Measurements from ENCODE around the gene MASP1.
"Not testable (repeated sequence)": the region's sequence is repeated elsewhere in the genome, so short reads cannot be mapped to it uniquely, and the experiment has no call there.

MASP1 gene

DNA sequence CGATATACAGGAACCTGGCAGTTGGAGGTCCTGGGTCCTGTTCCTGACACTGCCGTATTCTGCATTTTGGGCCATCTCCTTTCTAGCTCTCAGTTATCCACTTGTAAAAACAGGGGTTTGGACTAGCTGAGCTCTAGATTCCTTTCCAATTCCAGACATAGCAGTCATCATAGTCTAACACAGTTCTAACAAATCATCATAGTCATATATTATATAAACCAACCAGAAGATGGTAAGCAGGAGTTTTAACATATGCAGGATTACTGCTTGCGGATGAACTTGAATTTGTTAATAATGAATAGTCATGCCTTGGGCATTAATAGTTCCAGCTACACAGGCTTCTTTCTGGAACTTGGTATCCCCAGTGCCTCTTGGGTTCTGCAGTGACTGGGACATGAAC, 26.6 kb downstream of the MASP1 start:
- no peak for DNase-seq

- no peak for DNase-seq
These were observed 27.5 kb downstream of the MASP1 start for GRCh38 chr3:187264021-187264420.

- DNase-seq, result no peak
These were observed 28.3 kb downstream of the MASP1 start for GRCh38 chr3:187263270-187263669.

GRCh38 chr3:187262360-187262759, 29.2 kb downstream of the MASP1 start:
- no peak for DNase-seq

DNA sequence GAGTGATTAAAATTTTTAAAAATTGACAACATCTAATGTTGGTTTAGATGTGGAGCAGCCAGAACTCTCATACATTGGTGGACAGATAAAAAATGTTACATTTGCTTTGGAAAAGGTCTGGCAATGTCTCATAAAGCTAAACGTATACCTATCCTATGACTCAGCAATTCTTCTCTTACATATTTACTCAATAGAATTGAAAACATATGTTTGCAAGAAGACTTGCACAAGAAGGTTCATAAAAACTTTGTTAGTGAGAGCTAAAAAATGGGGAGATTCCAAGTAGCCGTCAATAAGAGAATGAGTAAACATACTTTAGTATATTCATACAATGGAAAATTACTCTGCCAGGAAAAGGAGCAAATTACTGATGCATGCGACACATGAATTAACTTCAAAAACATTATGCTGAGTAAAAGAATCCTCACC, 30.0 kb downstream of the MASP1 start:
- DNase-seq, result no peak

DNA sequence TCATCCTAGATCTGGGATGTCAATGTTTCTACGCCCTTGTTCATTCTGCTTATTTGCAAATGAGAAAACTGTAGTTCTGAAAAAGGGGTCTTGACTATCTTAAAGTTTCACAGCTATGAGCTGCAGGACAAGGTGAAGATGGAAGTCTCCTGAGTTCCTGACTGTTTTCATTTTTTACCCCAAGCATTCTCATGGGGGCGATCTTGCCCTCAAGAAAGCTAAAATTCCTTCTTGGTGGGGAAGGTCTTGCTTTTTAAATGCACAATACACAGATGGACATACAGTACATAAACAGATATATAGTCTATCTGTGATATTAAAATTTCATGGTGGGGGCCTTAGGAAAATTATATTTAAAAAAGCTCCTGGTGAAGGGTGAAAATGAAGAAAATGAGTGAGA, 32.4 kb downstream of the MASP1 start:
- DNase-seq, result no peak

DNA sequence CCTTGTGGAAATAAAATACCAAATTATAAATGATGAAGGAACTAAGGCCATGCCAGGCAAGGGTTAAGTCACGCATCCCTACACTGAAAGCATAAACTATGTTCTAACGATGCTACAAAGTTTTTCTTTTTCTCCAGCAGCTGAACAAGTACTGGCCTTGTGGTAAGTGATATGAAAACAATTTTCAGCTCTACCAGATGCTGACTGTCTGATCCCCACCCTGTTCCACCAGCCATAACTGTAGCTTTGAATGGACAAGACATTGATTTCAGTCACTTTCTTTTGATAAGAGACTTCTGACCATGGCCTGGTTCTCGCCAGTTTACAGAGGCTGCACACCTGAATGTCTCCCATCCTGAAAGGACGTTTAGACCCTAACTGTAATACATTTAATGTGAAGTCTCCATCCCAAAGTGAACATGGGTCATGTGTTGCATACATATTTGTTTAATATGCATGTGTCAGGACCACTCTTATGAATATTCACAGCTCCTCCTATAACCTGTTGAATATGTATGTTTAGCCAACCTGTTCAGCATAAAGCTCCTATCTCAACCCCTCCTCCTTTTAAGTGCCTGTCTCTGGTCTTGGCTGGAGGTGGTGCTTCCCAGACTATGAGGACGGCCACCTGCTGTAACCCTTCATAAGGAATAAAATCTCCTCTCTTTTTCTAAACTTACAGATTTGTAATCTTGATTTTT, 33.4 kb downstream of the MASP1 start:
- DNase-seq, result no peak

- DNase-seq, result no peak
These were observed 34.1 kb downstream of the MASP1 start for GRCh38 chr3:187257471-187257870.

- DNase-seq, result no peak
These were observed 35.4 kb downstream of the MASP1 start for GRCh38 chr3:187256051-187256616.

DNA sequence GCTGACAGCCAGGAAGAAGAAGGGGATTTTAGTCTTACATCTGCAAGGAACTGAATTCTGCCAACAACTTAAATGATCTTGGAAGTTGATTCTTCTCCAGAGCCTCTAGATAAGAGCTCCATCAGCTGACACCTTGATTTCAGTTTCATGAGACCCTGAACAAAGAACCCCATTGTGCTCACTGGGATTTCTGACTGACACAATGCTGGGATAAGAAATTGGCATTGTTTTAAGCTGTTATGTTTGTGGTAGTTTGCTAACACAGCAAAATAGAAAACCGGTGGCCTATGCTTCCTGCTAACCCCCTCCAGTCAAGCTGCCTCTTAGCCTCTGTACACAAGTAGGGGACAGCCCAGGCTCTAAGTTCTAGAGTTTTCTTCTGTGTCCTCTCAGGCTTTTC, 36.2 kb downstream of the MASP1 start:
- no peak for DNase-seq

GRCh38 chr3:187252311-187252710, 39.2 kb downstream of the MASP1 start:
- DNase-seq, result no peak

DNA sequence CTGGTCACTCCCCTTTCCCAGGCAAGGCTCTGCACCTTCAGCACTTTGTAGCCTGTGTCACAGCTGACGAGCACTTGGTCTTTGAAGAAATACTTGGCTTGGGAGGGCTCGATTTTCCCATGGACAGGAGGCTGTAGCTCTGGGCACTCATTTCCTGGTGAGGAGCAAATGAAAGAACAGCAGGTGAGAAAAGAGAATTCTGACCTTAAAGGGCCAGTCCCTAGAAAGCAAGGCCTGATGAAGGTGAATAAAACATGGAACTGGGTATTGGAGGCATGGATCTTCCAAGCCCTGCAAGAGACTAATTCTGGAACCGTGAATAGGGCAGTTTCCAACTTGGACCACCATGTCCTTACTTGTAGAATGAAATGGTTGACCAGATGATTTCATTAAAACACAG, 39.9 kb downstream of the MASP1 start:
- no peak for DNase-seq

GRCh38 chr3:187247398-187247797, 44.1 kb downstream of the MASP1 start:
- no peak for DNase-seq

DNA sequence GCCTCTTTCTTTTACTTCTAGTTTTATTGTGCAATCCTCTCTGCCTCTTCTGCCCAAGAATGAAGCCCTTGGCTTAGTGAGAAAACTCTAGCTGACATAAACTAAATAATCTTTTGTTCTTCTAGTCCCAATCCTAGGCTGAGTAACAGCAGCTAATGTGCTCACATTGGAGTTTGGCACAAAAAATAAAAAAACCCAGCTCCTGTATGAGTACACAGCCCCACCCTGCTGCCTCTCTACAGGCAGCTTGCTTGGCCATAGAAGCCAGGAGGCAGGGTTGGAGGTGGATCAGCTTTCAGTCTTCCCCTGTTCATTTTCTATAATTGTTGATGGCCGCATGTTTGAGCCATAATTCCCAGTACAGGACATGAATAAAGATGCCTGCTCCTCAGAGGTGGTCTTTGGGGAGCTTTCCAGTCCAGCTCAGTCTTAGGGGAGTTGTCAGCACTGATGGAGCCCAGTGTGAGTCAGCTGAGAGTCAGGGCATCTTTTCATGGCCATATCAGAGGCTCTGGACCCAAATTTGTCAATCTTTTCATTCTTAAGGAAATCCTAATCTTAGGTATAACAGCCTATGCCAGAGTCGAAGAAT, 47.5 kb downstream of the MASP1 start:
- no peak for DNase-seq

GRCh38 chr3:187242900-187243299, 48.6 kb downstream of the MASP1 start:
- DNase-seq, result no peak

- no peak for DNase-seq
These were observed 49.1 kb downstream of the MASP1 start for GRCh38 chr3:187242435-187242834.

- DNase-seq, result not testable (repeated sequence)
These were observed 52.7 kb downstream of the MASP1 start for GRCh38 chr3:187238835-187239234.

DNA sequence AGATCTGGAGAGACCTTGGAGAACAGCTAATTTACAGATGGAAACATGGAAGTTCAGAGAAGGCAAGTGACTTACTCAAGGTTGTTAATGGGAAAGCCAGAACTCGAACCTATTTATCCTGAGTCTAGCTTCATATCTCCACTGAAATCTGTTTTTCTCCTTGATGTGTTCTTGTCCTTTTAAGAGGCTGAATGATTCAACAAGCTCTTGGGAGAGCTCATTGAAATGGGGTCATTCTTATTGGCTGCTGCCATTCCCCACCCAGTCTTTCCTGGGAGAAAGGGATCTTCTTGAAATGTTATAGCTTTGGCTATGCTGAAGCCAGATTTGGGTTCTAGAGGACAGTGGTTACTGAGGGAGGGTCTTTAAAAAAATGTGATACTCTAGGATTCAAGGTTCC, 53.3 kb downstream of the MASP1 start:
- no peak for DNase-seq

- DNase-seq, result no peak
These were observed 53.8 kb downstream of the MASP1 start for GRCh38 chr3:187237741-187238140.

GRCh38 chr3:187236962-187237361, 54.6 kb downstream of the MASP1 start:
- DNase-seq, result no peak

DNA sequence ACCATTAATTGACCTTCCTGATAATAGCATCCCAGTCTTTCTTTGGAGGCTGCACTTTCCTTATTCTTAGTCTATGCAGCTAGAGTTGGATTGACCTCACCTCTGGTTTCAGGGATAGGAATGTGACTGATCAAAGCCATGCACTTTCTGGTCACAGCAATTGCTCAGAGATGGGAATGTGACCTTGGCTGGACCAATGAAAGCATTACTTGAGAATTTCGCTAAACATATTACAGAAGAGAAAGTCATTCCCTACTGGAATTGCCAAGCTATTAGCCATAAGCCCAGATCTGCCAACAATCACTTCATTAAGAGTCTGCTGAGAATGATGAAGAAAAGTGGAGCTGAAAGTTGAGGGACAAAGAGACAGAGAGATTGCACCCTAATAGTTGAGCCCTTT, 61.5 kb downstream of the MASP1 start:
- no peak for DNase-seq

DNA sequence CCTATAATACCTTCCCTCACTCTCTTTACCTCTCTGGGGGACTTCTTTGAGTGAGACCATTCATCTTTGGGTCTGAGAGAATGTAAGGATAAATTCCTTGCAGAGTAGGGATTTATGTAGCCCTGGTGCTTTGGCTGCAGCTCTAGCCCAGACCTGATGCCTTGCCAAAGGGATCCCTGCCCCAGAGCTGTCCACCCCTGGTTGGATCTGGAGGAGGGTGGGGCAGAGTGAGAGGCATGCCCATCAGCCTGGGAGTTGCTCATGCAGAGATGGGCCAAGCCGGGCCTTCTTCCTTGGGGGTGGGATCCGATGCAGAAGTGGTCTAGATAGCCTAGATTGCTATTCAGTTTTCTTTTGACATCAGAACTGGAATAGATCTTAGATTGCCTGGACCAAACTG, 62.8 kb downstream of the MASP1 start:
- DNase-seq, result no peak

DNA sequence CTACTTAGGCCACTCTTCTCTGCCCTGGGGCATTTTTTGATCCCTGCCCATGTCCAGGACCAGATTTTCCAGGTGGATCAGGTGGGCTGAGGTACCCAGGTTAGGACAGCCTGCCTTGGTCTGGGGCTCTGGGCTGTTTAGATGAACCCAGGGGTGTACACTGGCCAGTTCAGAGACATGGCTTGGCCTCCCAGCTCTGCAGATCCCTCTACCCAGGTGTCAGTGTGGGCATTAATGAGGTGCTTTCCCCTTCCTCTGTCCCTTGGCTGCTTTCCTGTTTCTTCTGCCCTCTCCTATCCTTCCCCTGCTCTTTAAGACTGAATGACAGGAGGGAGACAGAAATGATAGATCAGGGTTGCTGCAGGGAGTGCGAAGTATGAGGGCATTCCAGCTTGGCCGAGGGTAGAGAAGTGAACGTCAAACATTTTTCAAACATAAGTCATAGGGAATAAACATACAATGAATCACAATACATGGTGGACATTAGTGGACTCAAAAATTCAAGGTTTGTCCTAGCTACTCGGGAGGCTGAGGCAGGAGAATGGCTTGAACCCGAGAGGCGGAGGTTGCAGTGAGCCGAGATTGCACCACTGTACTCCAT, 63.8 kb downstream of the MASP1 start:
- DNase-seq, result no peak

DNA sequence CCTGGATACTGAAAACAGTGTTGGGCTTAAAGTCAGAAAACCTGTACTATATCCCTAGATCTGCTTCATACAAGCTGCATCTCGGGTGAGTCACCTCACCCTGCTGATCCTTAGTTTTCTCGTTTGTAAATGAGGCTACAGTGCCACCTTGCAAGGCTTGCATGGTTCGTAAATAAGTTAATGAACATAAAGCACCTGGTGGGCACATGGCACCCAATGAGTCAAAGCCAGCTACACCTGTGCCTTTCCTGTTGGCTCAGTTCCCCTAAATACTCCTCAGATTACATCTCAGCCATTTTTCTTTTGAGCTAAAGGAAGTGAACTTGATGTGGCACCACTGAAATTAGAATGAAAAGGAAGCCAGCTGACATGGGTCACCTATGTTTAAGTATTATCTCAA, 67.7 kb downstream of the MASP1 start:
- no peak for DNase-seq
